Muscle of leg (tissue), 11 donors: ENCODE data around the gene PTPRN2. TPM values are rescaled to one million over a fixed set of nuclear protein-coding genes. Genes with fewer than 3 reads are reported as not detected.

Experiments used
- DNase-seq: peaks from one replicate; pipeline ENCODE4 v3.0.0; 2013
- H3K27ac ChIP-seq: one replicate; pipeline ENCODE4 v1.5.1; 2013; ENCODE audit warnings: mild to moderate bottlenecking, low read length, control low read depth
- H3K27me3 ChIP-seq: one replicate; pipeline ENCODE4 v1.6.1; 2013; ENCODE audit warnings: low read length; ENCODE audit not compliant: control insufficient read depth, insufficient read depth
- H3K36me3 ChIP-seq: one replicate; pipeline ENCODE4 v1.6.1; 2013; ENCODE audit warnings: low read length; ENCODE audit not compliant: control insufficient read depth, insufficient read depth
- H3K4me1 ChIP-seq: one replicate; pipeline ENCODE4 v1.6.1; 2013; ENCODE audit warnings: low read length; ENCODE audit not compliant: control insufficient read depth, insufficient read depth
- H3K4me3 ChIP-seq: one replicate; pipeline ENCODE4 v1.5.1; 2013; ENCODE audit warnings: low read length, control low read depth
- H3K9me3 ChIP-seq: replicated peaks from 2 replicates; pipeline ENCODE4 v1.6.1; 2013; ENCODE audit warnings: low read depth, low read length; ENCODE audit not compliant: control insufficient read depth
- WGBS: methylation state at CpG from one replicate; pipeline ENCODE4 v1.1.5; 2013; ENCODE audit warnings: missing lambda C conversion rate; ENCODE audit not compliant: insufficient coverage; 5-methylcytosine and 5-hydroxymethylcytosine counted together
- polyA plus RNA-seq, 8 donors: library from polyadenylated mRNA; unstranded; fragments of 120-200 nt; gene quantifications; one replicate each; pipeline versions ENCODE4 v1.2.1 to v1.2.3, GENCODE V29; 2013; ENCODE audit warnings: inconsistent platforms in 1 of 8, low replicate concordance in 1 of 8; ENCODE audit not compliant: insufficient read length in 8 of 8, insufficient read depth in 1 of 8
- total RNA-seq: library from RNA; stranded (reverse); fragments of 120-200 nt; gene quantifications from one replicate; pipeline ENCODE4 v1.2.4, GENCODE V29; 2013

PTPRN2 gene
- total and polyA plus RNA-seq, 9 donors, result 1.4 to 2.9 (median 2.3) TPM

GRCh38 chr7:158373476-158374133 lies 214.0 kb downstream of the PTPRN2 start:
- peaks cover 3% of the 10 kb centered on the region for H3K27me3 ChIP-seq
- WGBS, result 80% methylated on average over 15 of the region's 18 CpGs
- H3K36me3 ChIP-seq, result no peaks in the 10 kb centered on the region
- no peaks in the 10 kb centered on the region for H3K4me1 ChIP-seq
- no peak for DNase-seq
- H3K4me3 ChIP-seq, result no peak overlapping the region
- no peaks in the 10 kb centered on the region for H3K9me3 ChIP-seq
- H3K27ac ChIP-seq, result no peak overlapping the region

GRCh38 chr7:158372400-158373342 lies 215.0 kb downstream of the PTPRN2 start:
- WGBS, result 83% methylated on average over 20 of the region's 23 CpGs
- H3K27me3 ChIP-seq, result peaks cover 3% of the 10 kb centered on the region
- no peak overlapping the region for H3K4me3 ChIP-seq
- no peaks in the 10 kb centered on the region for H3K4me1 ChIP-seq
- DNase-seq, result no peak
- H3K9me3 ChIP-seq, result no peaks in the 10 kb centered on the region
- no peak overlapping the region for H3K27ac ChIP-seq
- no peaks in the 10 kb centered on the region for H3K36me3 ChIP-seq

GRCh38 chr7:158371856-158372255 lies 215.8 kb downstream of the PTPRN2 start:
- Histone ChIP-seq H3K4me1 (no peaks in the 10 kb centered on the region), H3K9me3 (no peaks in the 10 kb centered on the region), H3K27ac (no peak overlapping the region), H3K27me3 (peaks cover 3% of the 10 kb centered on the region), H3K4me3 (no peak overlapping the region), H3K36me3 (no peaks in the 10 kb centered on the region)
- WGBS, result 83% methylated on average over 15 of the region's 17 CpGs
- no peak for DNase-seq

DNA sequence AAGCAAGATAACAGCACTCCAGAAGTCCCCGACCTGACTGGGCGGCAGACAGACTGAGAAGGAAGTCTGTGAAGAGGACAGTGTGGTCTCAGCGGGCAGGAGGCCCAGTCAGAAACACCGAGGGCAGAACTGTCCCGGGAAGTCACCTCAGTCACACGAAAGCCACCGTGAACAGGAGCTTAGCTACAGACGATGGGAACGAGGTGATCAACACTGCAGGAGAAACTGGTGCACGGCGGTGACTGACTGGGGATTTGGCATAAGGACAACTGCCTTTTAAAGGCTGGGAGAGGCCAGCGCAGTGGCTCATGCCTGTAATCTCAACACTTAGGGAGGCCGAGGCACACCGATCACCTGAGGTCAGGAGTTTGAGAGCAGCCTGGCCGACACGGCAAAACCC lies 217.8 kb downstream of the PTPRN2 start:
- H3K9me3 ChIP-seq, result no peaks in the 10 kb centered on the region
- H3K4me1 ChIP-seq, result no peaks in the 10 kb centered on the region
- no peaks in the 10 kb centered on the region for H3K36me3 ChIP-seq
- H3K27ac ChIP-seq, result no peak overlapping the region
- DNase-seq, result no peak
- H3K27me3 ChIP-seq, result peaks cover 3% of the 10 kb centered on the region
- no peak overlapping the region for H3K4me3 ChIP-seq
- 86% methylated on average over 12 of the region's 16 CpGs for WGBS

- no peaks in the 10 kb centered on the region for H3K9me3 ChIP-seq
- H3K36me3 ChIP-seq, result no peaks in the 10 kb centered on the region
- DNase-seq, result no peak
- no CpG with 5 or more reads among the region's 6 CpGs for WGBS
- H3K4me3 ChIP-seq, result no peak overlapping the region
- peaks cover 3% of the 10 kb centered on the region for H3K27me3 ChIP-seq
- H3K4me1 ChIP-seq, result no peaks in the 10 kb centered on the region
- H3K27ac ChIP-seq, result no peak overlapping the region
Observed at GRCh38 chr7:158369290-158369689, 218.3 kb downstream of the PTPRN2 start.

- Histone ChIP-seq H3K4me3 (no peak overlapping the region), H3K27ac (no peak overlapping the region), H3K36me3 (no peaks in the 10 kb centered on the region), H3K4me1 (no peaks in the 10 kb centered on the region), H3K27me3 (no peaks in the 10 kb centered on the region), H3K9me3 (no peaks in the 10 kb centered on the region)
- WGBS, result 71% methylated on average over 6 of the region's 7 CpGs
- no peak for DNase-seq
Observed at GRCh38 chr7:158368449-158368848, 219.2 kb downstream of the PTPRN2 start.

DNA sequence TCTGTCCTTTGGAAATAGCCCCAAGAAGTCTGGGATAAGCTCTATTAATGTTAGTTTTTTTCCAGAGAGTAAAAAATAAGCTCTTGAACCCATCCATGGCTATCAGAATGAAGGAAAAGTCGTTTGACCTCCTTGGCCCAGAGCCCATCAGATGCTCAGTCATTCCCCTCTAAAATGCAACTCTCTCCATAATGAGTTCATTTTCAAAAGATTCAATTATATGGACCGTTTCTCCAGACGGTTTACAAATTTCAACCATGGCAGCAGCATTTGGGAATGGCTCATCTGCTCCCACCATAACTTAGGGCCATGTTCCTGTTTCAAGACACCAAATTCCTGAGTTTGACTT lies 220.0 kb downstream of the PTPRN2 start:
- no peaks in the 10 kb centered on the region for H3K36me3 ChIP-seq
- H3K9me3 ChIP-seq, result no peaks in the 10 kb centered on the region
- H3K27me3 ChIP-seq, result no peaks in the 10 kb centered on the region
- no peaks in the 10 kb centered on the region for H3K4me1 ChIP-seq
- no peak for DNase-seq
- 63% methylated on average over 3 of the region's 3 CpGs for WGBS
- H3K27ac ChIP-seq, result no peak overlapping the region
- no peak overlapping the region for H3K4me3 ChIP-seq

DNA sequence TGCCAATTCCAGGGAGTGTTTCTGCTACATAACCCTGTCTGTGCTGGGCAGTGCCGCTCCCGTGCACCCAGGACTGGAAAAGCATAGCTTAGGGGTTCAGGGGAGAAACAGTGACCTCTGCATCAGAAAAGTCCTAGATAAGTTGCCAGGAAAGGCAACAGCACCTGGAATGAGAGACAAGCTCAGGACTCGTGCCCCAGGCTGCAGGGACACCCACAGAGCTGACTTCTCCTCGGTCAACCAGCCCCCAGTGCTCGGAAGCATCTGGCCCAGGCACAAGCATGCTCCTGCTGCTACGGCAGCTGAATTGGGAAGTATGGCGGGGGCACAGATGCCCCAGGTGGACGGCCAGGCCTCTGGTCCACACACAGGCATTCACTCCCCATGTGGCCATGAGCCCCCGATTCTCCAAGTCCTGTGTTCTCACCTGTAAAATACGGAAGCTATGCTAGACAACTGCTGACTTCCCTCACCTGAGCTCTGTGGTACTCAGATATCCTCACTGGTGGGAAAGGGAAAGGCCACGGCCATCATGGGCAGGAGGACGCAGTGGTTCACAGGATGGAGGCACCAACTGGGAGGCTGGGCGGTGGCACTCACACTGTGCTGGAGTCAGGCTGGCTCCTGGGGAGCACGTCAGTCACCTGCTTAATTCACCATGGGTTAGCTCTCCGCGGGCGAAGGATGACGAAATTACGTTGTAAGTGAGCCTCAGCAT lies 220.5 kb downstream of the PTPRN2 start:
- Histone ChIP-seq H3K27ac (no peak overlapping the region), H3K4me1 (no peaks in the 10 kb centered on the region), H3K36me3 (no peaks in the 10 kb centered on the region), H3K27me3 (no peaks in the 10 kb centered on the region), H3K9me3 (no peaks in the 10 kb centered on the region), H3K4me3 (no peak overlapping the region)
- WGBS, result 72% methylated on average over 9 of the region's 19 CpGs
- DNase-seq, result no peak

DNA sequence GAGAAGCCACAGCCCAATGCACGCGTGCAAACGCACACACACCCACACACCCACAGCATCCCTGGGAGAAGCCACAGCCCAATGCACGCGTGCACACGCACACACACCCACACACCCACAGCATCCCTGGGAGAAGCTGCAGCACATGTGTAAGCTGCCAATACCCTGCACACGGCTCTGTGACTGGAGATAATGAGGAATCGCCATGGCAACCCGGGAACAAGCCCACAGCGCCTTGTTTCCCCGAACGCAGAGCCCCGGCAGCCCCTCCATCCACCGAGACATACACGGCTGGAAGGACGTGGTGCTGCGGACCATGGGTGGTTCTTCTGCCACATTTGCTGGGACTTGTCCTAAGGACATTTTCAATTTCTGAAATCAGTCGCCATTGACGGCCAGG lies 221.3 kb downstream of the PTPRN2 start:
- no peaks in the 10 kb centered on the region for H3K27me3 ChIP-seq
- no peaks in the 10 kb centered on the region for H3K4me1 ChIP-seq
- H3K27ac ChIP-seq, result no peak overlapping the region
- no peaks in the 10 kb centered on the region for H3K36me3 ChIP-seq
- H3K4me3 ChIP-seq, result no peak overlapping the region
- 72% methylated on average over 16 of the region's 19 CpGs for WGBS
- no peak for DNase-seq
- H3K9me3 ChIP-seq, result no peaks in the 10 kb centered on the region

GRCh38 chr7:158365267-158365666 lies 222.4 kb downstream of the PTPRN2 start:
- WGBS, result 87% methylated on average over 13 of the region's 14 CpGs
- H3K4me3 ChIP-seq, result no peak overlapping the region
- H3K9me3 ChIP-seq, result no peaks in the 10 kb centered on the region
- no peaks in the 10 kb centered on the region for H3K27me3 ChIP-seq
- H3K36me3 ChIP-seq, result no peaks in the 10 kb centered on the region
- no peak for DNase-seq
- no peak overlapping the region for H3K27ac ChIP-seq
- H3K4me1 ChIP-seq, result no peaks in the 10 kb centered on the region
